ENCODE data around the gene ADH4.
"Not testable (repeated sequence)": the region's sequence is repeated elsewhere in the genome, so short reads cannot be mapped to it uniquely, and the experiment has no call there.

The ADH4 gene

DNA sequence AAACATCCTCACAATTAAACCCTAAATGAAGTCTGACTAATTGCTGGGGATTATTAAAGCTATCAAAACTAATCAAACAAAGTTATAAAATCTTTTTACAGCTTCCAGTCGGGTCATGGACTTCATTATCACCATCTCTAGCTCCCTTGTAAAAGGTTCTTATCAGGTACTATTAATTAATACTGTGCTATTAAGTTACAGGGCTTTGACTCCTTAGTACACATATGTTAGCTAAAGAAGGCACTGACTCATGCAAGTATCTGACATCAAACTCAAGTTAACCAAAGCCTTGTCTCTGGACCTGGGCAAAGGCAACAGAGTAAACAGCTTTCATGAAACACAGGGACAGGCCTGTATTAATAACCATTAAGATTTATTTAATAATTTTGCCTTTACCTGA is 7.9 kb upstream of the ADH4 start:
- peaks cover 4% of the 10 kb centered on the region for H3K4me1 Mint-ChIP-seq (ENCODE audit: low read depth)
- peaks cover 5% of the 10 kb centered on the region for H3K9me3 Mint-ChIP-seq
- H3K27ac Mint-ChIP-seq: no peak overlapping the region
- H3K27me3 Mint-ChIP-seq: no peaks in the 10 kb centered on the region
- no peaks in the 10 kb centered on the region for H3K36me3 Mint-ChIP-seq (ENCODE audit: low read depth)
- H3K4me3 Mint-ChIP-seq: no peak overlapping the region

DNA sequence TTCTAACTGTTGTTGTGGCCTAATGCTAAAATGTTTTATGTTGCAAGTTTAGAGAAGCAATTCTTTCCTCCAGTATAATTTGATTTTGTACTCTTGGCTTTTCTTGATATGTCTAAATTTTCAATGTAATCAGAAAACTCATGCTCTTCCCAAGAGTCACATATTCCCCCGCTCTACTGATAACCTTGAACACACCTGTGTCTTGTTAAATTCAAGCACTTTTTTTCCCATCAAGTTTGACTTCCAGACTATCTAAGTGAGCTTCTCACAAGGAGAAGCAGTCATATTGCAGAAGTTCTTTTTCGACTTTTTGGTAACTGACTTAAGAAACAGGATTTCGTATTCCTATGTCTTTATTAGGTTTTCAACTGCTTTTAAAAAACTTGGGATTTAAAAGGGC is 7.4 kb upstream of the ADH4 start:
- Mint-ChIP-seq H3K4me1 (ENCODE audit: low read depth) (peaks cover 4% of the 10 kb centered on the region), H3K27ac (no peak overlapping the region), H3K4me3 (no peak overlapping the region), H3K36me3 (ENCODE audit: low read depth) (no peaks in the 10 kb centered on the region), H3K27me3 (no peaks in the 10 kb centered on the region), H3K9me3 (peaks cover 5% of the 10 kb centered on the region)

DNA sequence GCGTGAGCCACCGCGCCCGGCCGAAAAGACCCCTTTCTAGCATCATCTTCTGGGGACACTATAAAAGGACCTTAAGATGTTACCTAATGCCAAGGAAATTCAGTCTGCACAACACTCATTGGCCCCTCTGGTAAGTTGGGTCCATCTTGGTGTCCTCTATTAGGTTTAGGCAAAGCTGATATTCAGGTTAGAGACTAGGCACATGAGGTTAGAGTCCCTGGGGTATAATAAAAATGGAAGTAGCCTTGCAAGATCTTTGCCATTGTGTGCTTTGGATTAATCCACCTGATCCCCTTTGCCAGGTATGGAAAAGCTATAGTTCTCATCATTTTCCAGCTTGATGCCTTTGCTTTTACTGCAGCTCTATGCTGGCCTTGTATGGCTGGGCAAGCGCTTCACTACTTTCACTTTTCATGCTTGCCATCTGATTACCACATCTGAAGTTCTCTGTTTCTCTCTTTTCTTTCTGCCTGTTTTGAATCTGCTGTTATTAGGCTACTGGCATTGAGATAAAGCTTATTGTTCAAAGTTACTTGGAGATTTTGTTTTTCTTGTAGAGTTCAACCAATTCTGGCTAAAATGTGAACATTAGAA is 5.4 kb upstream of the ADH4 start:
- H3K36me3 Mint-ChIP-seq (ENCODE audit: low read depth): no peaks in the 10 kb centered on the region
- H3K27me3 Mint-ChIP-seq: no peaks in the 10 kb centered on the region
- peaks cover 4% of the 10 kb centered on the region for H3K4me1 Mint-ChIP-seq (ENCODE audit: low read depth)
- no peak overlapping the region for H3K27ac Mint-ChIP-seq
- peaks cover 5% of the 10 kb centered on the region for H3K9me3 Mint-ChIP-seq
- no peak overlapping the region for H3K4me3 Mint-ChIP-seq

DNA sequence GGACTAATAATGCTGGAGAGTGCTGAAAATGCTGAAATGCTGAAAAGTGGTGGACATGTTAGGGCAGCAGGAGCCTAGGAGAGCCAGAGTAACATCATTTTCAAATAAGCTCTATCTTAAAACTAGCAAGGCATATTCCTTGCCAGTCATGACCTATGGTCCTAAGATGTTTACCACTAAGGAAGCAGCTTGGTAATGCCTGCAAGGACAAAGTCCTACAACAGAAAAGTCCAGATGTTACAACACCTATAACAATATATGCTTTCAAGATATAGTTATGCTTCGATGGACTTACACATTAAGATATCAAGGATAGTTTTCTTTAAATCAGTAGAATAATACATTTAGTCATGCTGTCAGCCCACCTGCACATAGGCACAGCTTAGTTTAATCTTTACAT is 4.5 kb upstream of the ADH4 start:
- peaks cover 5% of the 10 kb centered on the region for H3K9me3 Mint-ChIP-seq
- no peak overlapping the region for H3K27ac Mint-ChIP-seq
- H3K27me3 Mint-ChIP-seq: no peaks in the 10 kb centered on the region
- no peaks in the 10 kb centered on the region for H3K36me3 Mint-ChIP-seq (ENCODE audit: low read depth)
- H3K4me1 Mint-ChIP-seq (ENCODE audit: low read depth): peaks cover 4% of the 10 kb centered on the region
- H3K4me3 Mint-ChIP-seq: no peak overlapping the region

DNA sequence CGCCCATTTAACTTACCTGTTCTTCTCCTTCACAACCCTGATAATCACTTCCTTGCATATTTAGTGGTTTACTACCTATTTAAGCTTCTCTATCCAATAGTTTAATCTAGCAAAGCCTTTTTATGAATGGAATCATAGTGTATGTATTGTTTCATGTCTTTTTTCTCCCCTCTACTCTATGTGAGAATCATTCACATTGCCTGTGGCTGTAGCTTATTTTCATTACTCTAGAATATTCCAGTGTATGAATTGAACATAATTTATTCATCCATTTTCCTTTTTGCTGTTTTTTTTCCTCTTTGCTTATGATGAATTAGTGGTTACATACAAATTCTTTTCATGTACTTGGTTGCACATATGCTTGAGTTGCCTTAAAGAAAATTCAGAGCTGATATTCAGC is 490 bp upstream of the ADH4 start:
- Mint-ChIP-seq H3K4me3 (no peak overlapping the region), H3K9me3 (no peaks in the 10 kb centered on the region), H3K36me3 (ENCODE audit: low read depth) (no peaks in the 10 kb centered on the region), H3K4me1 (ENCODE audit: low read depth) (peaks cover 1% of the 10 kb centered on the region), H3K27ac (no peak overlapping the region), H3K27me3 (no peaks in the 10 kb centered on the region)

DNA sequence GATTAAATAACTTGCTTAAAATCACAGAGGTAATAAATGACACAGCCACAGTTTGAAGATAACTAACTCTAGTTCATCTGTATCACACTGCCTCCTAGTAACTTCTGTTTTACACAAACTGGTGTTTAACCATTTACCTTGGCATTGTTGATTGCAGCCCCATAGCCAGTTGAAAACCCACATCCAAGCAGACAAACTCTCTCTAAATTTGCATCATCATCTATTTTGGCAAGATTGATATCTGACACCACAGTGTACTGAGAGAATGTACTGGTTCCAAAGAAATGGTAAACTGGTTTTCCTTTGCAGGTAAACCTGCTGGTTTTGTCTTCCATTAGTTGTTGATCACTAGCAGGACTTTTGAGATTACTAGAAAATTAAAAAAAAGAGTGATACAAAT is 7.8 kb downstream of the ADH4 start:
- H3K36me3 Mint-ChIP-seq (ENCODE audit: low read depth): no peaks in the 10 kb centered on the region

DNA sequence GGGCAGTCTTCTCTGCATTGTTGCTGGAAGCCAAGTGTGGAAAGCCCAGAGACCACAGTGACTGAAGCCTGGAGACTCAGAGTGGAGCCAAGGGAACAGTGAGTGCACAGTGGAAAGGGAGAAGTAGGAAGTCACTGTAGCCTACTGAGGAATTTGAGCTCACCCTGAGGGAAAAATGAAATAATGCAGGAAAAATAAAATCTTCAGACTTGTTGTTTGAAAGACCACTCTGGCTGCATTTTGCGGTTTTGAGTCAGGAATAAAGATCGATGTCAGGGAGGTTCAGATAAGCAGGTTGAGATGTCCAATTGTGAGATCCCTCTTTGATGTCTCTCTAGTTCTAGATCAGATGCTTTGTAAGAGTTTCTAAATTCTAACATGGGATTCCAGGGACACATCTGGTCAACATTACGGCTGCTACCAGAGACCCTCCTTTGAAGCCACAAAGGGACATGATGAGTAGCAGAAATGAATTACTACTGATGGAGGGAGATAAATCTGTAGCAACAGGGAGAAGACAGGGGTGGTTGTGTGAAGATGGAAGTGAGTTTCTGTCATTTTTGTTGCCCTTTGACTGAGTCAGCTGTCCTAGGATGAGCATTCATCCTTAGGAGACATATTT is 8.4 kb downstream of the ADH4 start:
- Mint-ChIP-seq H3K4me3 (no peak overlapping the region), H3K27me3 (no peaks in the 10 kb centered on the region), H3K4me1 (ENCODE audit: low read depth) (no peaks in the 10 kb centered on the region), H3K27ac (no peak overlapping the region), H3K9me3 (no peaks in the 10 kb centered on the region), H3K36me3 (ENCODE audit: low read depth) (no peaks in the 10 kb centered on the region)

More for the DNA sequence above, 7.8 kb downstream of the ADH4 start:
- Mint-ChIP-seq H3K4me1 (ENCODE audit: low read depth) (no peaks in the 10 kb centered on the region), H3K9me3 (no peaks in the 10 kb centered on the region), H3K27me3 (no peaks in the 10 kb centered on the region), H3K4me3 (no peak overlapping the region), H3K27ac (no peak overlapping the region)

DNA sequence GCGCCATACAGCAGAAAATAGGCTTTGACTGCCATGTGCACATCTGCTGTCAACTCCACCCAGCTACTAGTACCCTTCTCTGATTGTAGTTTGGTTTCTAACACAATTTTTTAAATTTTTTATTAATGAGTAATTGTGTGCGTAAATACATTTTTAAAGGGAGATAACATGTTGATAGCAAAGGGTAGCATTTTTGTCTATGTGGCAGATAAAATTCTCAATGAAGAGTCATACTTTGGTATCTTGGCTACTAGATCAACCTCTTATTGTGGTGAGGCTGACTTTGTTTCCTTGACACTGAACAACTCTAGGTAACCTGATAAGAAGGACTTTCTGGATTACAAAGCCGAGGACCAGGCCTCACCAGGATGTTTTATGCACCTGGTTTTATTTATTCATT is 9.5 kb downstream of the ADH4 start:
- H3K36me3 Mint-ChIP-seq (ENCODE audit: low read depth): no peaks in the 10 kb centered on the region
- no peaks in the 10 kb centered on the region for H3K27me3 Mint-ChIP-seq

DNA sequence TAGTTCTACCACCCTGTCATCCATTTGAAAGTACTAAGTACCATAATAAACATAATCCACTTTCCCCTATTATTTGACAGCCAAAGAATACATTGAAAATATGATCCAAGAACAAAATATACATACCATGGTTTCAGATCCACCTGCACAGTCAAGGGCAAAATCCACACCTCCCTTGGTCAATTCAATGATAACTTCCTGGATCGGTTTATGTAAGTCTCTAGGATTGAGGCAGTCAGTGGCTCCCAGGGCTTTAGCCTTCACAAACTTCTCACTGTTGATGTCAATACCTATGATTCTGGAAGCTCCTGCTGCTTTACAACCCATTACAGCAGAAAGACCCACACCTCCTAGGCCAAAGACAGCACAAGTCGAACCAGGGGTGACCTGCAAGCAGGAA is 12.7 kb downstream of the ADH4 start:
- Mint-ChIP-seq H3K4me3 (no peak overlapping the region), H3K36me3 (ENCODE audit: low read depth) (no peaks in the 10 kb centered on the region), H3K27me3 (no peaks in the 10 kb centered on the region)

More for the DNA sequence above, 9.5 kb downstream of the ADH4 start:
- Mint-ChIP-seq H3K27ac (no peak overlapping the region), H3K9me3 (no peaks in the 10 kb centered on the region), H3K4me3 (no peak overlapping the region), H3K4me1 (ENCODE audit: low read depth) (no peaks in the 10 kb centered on the region)

DNA sequence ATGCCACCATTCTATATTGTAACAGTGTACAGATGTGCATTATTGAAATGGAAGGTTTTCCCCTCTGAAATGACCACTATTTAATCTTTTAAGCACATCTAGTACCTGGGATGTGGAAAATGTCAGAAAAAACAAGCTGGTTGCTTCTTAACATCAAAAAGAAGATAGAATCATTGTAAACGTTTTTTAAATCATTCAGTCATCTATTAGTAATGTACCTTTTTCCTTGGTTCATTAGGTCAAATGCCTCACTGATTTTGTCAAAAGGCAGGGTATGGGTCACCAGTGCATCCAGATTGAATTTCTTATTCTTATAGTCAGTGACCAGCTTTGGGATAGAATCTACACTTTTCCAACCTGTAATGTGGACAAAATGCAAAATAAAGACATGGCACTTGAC is 17.7 kb downstream of the ADH4 start:
- H3K9me3 Mint-ChIP-seq: no peaks in the 10 kb centered on the region
- H3K27me3 Mint-ChIP-seq: peaks cover 4% of the 10 kb centered on the region
- H3K27ac Mint-ChIP-seq: no peak overlapping the region
- no peak overlapping the region for H3K4me3 Mint-ChIP-seq
- no peaks in the 10 kb centered on the region for H3K4me1 Mint-ChIP-seq (ENCODE audit: low read depth)
- H3K36me3 Mint-ChIP-seq (ENCODE audit: low read depth): no peaks in the 10 kb centered on the region

More for the DNA sequence above, 12.7 kb downstream of the ADH4 start:
- no peak overlapping the region for H3K27ac Mint-ChIP-seq
- H3K9me3 Mint-ChIP-seq: no peaks in the 10 kb centered on the region
- H3K4me1 Mint-ChIP-seq (ENCODE audit: low read depth): no peaks in the 10 kb centered on the region

DNA sequence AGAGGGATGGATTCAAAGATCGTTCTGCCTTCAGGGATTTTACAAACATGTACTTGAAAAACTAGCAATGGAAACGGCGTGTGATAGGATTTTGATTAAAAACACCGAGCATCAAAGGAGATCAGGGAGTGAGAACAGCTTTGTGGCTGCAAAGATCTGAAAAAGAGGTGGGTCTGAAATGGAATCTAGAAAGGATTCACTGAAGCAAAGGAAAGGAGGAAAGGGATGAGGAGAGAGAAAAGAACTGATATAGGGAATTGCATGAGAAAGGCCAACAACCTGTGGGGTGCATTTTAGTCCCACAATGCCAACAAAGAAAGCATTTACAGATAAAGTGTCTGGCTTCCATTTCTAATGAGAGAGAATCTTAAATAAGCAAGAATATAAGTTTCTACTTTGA is 23.1 kb downstream of the ADH4 start:
- no peak overlapping the region for H3K4me3 Mint-ChIP-seq
- H3K9me3 Mint-ChIP-seq: no peaks in the 10 kb centered on the region
- peaks cover 4% of the 10 kb centered on the region for H3K27me3 Mint-ChIP-seq
- H3K36me3 Mint-ChIP-seq (ENCODE audit: low read depth): no peaks in the 10 kb centered on the region
- H3K27ac Mint-ChIP-seq: no peak overlapping the region
- H3K4me1 Mint-ChIP-seq (ENCODE audit: low read depth): no peaks in the 10 kb centered on the region

DNA sequence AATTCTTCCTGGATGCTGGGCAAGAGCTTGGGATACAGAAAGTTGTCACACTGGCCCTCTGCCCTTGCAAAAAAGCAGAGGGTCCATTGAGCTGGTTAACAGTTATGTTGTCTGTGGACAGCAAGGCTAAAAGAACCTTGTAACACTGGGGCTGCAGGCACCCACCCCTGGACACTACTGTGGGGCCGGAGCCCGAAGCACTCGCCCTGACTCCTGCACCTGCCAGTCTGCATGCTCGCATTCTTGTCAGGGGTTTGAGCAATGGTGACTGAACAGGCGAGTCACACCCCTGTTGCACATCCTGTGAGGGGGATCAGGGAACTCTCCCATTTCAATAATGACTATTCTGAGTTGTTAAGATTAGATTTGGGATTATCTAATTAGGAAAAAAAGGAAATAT is 23.6 kb downstream of the ADH4 start:
- no peaks in the 10 kb centered on the region for H3K36me3 Mint-ChIP-seq (ENCODE audit: low read depth)
- H3K4me3 Mint-ChIP-seq: no peak overlapping the region
- no peak overlapping the region for H3K27ac Mint-ChIP-seq
- no peaks in the 10 kb centered on the region for H3K27me3 Mint-ChIP-seq
- H3K9me3 Mint-ChIP-seq: no peaks in the 10 kb centered on the region
- no peaks in the 10 kb centered on the region for H3K4me1 Mint-ChIP-seq (ENCODE audit: low read depth)

DNA sequence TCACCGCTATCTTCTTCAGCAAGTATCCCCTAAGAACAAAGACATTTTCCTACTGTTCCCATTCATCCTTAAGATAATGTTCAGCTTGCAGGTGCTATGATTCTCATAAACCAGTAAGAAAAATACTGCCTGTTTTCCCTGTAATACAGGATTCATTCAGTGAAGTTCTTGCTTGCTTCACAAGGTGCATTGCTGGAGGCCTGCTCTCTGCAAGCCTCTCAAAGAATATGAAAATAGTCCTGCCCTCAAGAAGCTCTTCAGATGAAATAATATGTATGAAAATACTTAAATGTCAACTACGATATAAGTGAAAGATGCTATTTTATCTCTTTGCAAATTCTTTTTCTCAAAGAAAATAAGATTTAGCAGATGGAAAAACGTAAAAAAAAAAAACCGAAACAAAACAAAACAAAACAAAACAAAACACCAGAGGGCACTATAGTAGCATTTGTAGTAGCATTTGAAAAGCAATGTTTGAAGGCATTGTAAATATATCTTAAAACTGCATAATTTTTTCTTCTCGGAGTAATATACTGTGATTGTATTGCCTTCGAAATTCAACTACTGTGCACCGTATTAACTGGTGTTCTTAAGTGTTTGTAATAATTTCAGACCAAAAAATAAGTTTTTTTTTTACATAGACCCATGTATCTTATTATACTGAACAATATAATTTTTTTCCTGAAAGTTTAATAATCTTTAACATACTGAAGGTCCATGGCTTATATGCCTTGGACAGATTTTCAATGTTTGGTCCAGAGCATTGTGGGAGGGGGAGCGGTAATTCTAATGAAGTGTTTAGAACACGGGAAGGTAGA is 26.0 kb downstream of the ADH4 start:
- H3K4me3 Mint-ChIP-seq: no peak overlapping the region
- H3K4me1 Mint-ChIP-seq (ENCODE audit: low read depth): no peaks in the 10 kb centered on the region
- H3K27ac Mint-ChIP-seq: no peak overlapping the region

DNA sequence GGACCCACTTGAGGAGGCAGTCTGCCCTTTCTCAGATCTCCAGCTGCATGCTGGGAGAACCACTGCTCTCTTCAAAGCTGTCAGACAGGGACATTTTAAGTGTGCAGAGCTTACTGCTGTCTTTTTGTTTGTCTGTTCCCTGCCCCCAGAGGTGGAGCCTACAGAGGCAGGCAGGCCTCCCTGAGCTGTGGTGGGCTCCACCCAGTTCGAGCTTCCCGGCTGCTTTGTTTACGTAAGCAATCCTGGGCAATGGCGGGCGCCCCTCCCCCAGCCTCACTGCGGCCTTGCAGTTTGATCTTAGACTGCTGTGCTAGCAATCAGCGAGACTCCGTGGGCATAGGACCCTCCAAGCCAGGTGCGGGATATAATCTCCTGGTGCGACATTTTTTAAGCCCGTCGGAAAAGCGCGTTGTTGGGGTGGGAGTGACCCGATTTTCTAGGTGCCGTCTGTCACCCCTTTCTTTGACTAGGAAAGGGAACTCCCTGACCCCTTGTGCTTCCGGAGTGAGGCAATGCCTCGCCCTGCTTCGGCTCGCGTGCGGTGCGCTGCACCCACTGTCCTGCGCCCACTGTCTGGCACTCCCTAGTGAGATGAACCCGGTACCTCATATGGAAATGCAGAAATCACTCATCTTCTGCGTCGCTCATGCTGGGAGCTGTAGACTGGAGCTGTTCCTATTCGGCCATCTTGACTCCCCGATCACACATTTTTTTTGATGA is 26.8 kb downstream of the ADH4 start:
- H3K27me3 Mint-ChIP-seq; H3K4me3 Mint-ChIP-seq; H3K36me3 Mint-ChIP-seq (ENCODE audit: low read depth); H3K9me3 Mint-ChIP-seq; H3K4me1 Mint-ChIP-seq (ENCODE audit: low read depth); H3K27ac Mint-ChIP-seq: not testable (repeated sequence)

More for the DNA sequence above, 26.0 kb downstream of the ADH4 start:
- Mint-ChIP-seq H3K9me3 (no peaks in the 10 kb centered on the region), H3K36me3 (ENCODE audit: low read depth) (no peaks in the 10 kb centered on the region), H3K27me3 (no peaks in the 10 kb centered on the region)

DNA sequence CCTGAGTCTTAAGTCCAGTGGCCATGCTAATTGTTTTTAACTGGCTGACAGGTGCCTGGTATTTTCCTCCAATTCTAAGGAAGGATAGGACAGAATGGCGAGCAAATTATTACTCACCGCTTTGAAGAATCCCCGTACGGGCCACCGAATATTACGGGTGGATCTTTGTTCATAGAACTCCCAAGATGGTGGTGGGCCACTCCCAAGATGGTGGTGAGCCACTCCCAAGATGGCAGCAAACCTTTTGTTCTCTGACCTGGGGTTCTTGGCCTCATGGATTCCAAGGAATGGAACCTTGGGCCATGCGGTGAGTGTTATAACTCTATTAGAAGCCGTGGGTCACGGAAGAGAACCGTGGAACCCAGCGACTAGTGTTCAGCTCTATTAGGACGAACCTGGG is 34.8 kb downstream of the ADH4 start:
- H3K9me3 Mint-ChIP-seq; H3K27me3 Mint-ChIP-seq; H3K36me3 Mint-ChIP-seq (ENCODE audit: low read depth); H3K4me3 Mint-ChIP-seq; H3K27ac Mint-ChIP-seq; H3K4me1 Mint-ChIP-seq (ENCODE audit: low read depth): not testable (repeated sequence)

Measured in stimulated activated naive CD8-positive, alpha-beta T cell treated with anti-CD3 and anti-CD28 coated beads, Interleukin-15, Interleukin-2, amounts not matched to agents 100 ng/mL and 50 ng/mL, for 24 hours (primary cell).